Ishikawa (cell line): ENCODE measurements around the gene CCDC73.

Experiments
- CEBPB ChIP-seq: IDR thresholded peaks from 2 replicates; pipeline ENCODE4 v1.6.1; 2012
- CREB1 ChIP-seq: IDR thresholded peaks from 2 replicates; pipeline ENCODE4 v1.6.1; 2012; ENCODE audit warnings: low read depth
- EGR1 ChIP-seq: IDR thresholded peaks from 2 replicates; pipeline ENCODE4 v1.6.1; 2012
- EP300 ChIP-seq: IDR thresholded peaks from 2 replicates; pipeline ENCODE4 v1.6.1; 2012; ENCODE audit warnings: borderline replicate concordance
- FOXM1 ChIP-seq: IDR thresholded peaks from 2 replicates; pipeline ENCODE4 v1.6.1; 2012; ENCODE audit warnings: low read depth, borderline replicate concordance
- NFIC ChIP-seq: IDR thresholded peaks from 2 replicates; pipeline ENCODE4 v1.6.1; 2012
- RAD21 ChIP-seq: IDR thresholded peaks from 2 replicates; pipeline ENCODE4 v1.6.1; 2012; ENCODE audit warnings: low read depth
- TAF1 ChIP-seq: IDR thresholded peaks from 2 replicates; pipeline ENCODE4 v1.6.1; 2012; ENCODE audit warnings: low read depth, mild to moderate bottlenecking
- TCF12 ChIP-seq: IDR thresholded peaks from 2 replicates; pipeline ENCODE4 v1.6.1; 2012; ENCODE audit warnings: low read depth
- TEAD4 ChIP-seq: IDR thresholded peaks from 2 replicates; pipeline ENCODE4 v1.6.1; 2012
- YY1 ChIP-seq: IDR thresholded peaks from 2 replicates; pipeline ENCODE4 v1.6.1; 2012; ENCODE audit warnings: low read depth
- ZBTB7A ChIP-seq: IDR thresholded peaks from 2 replicates; pipeline ENCODE4 v1.6.1; 2012; ENCODE audit warnings: low read depth
- TF ChIP-seq, protein P1 (sequence below): IDR thresholded peaks from 2 replicates; pipeline ENCODE4 v1.6.1; 2012
- TF ChIP-seq, protein P2 (sequence below): IDR thresholded peaks from 2 replicates; pipeline ENCODE4 v1.6.1; 2012; ENCODE audit warnings: low read depth, mild to moderate bottlenecking
- TF ChIP-seq, protein P3 (sequence below): IDR thresholded peaks from 2 replicates; pipeline ENCODE4 v1.6.1; 2012

The CCDC73 gene

DNA sequence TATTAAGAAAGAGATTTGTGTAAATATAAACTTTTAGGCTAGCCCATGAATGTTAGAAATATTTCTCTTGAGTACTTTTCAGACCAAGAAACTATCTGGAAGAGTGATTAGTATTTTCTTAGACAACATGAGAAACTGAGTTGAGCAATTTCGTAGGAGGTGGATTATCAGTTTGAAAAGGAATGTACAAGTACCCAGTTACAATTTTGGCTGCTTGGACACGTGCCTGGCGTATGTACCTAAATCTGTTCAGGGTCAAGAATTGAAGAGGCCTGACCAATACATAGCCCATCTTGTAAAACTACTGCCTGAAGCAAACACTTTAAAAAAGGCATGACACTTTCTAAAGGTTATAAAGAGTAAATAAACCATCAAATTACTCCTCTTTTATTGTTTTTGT lies 71.1 kb downstream of the CCDC73 start:
- TF ChIP-seq EP300 (no peak), YY1 (no peak), EGR1 (no peak), FOXM1 (no peak)
- TF ChIP-seq, protein P1, sequence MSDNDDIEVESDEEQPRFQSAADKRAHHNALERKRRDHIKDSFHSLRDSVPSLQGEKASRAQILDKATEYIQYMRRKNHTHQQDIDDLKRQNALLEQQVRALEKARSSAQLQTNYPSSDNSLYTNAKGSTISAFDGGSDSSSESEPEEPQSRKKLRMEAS = no peak
- TF ChIP-seq, protein P2, sequence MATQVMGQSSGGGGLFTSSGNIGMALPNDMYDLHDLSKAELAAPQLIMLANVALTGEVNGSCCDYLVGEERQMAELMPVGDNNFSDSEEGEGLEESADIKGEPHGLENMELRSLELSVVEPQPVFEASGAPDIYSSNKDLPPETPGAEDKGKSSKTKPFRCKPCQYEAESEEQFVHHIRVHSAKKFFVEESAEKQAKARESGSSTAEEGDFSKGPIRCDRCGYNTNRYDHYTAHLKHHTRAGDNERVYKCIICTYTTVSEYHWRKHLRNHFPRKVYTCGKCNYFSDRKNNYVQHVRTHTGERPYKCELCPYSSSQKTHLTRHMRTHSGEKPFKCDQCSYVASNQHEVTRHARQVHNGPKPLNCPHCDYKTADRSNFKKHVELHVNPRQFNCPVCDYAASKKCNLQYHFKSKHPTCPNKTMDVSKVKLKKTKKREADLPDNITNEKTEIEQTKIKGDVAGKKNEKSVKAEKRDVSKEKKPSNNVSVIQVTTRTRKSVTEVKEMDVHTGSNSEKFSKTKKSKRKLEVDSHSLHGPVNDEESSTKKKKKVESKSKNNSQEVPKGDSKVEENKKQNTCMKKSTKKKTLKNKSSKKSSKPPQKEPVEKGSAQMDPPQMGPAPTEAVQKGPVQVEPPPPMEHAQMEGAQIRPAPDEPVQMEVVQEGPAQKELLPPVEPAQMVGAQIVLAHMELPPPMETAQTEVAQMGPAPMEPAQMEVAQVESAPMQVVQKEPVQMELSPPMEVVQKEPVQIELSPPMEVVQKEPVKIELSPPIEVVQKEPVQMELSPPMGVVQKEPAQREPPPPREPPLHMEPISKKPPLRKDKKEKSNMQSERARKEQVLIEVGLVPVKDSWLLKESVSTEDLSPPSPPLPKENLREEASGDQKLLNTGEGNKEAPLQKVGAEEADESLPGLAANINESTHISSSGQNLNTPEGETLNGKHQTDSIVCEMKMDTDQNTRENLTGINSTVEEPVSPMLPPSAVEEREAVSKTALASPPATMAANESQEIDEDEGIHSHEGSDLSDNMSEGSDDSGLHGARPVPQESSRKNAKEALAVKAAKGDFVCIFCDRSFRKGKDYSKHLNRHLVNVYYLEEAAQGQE = no peak

DNA sequence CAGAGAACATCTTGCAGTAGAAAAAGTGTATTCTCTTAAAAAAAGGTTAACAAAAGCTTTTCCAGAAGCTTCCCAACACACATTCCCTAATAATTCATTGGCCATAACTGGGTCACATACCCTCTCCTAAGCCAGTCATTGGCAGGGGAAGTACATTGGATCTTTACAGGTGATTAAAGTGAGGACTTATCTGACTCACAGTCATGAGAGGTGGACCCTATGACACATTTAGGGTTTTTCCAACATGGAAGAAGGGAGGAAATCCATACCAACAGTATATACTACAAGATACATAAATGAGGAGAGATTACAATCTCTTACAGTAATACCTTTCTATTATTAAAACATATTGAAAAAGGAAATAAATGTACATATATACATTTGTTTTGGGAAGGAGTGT lies 72.2 kb downstream of the CCDC73 start:
- no peak for TF ChIP-seq EGR1
- TF ChIP-seq EP300 = no peak
- TF ChIP-seq TCF12 = no peak
- no peak for TF ChIP-seq CEBPB
- no peak for TF ChIP-seq NFIC
- no peak for TF ChIP-seq YY1
- TF ChIP-seq, protein P3, sequence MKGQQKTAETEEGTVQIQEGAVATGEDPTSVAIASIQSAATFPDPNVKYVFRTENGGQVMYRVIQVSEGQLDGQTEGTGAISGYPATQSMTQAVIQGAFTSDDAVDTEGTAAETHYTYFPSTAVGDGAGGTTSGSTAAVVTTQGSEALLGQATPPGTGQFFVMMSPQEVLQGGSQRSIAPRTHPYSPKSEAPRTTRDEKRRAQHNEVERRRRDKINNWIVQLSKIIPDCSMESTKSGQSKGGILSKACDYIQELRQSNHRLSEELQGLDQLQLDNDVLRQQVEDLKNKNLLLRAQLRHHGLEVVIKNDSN = no peak
- TF ChIP-seq CREB1 = no peak
- no peak for TF ChIP-seq FOXM1

DNA sequence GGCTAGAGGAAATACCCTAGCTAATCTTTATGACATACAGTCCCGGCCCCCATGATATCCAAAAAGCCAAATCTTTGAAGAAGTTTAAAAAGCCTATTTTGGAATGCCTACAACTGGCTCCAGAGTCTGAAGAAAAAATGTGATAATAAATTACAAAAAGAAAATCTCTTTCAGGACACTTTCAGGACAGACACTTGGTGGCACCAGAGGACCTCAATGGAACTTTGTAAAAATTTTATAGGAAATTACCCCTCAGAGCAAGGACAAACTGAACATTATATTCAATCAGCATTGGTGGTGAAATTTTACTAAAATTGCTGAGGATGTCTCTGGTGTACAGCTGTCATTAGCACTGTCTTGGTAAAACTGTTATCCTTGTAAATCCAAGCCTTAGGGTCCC lies 81.0 kb downstream of the CCDC73 start:
- TF ChIP-seq TCF12 = no peak
- peak; percentile 52 for TF ChIP-seq RAD21

DNA sequence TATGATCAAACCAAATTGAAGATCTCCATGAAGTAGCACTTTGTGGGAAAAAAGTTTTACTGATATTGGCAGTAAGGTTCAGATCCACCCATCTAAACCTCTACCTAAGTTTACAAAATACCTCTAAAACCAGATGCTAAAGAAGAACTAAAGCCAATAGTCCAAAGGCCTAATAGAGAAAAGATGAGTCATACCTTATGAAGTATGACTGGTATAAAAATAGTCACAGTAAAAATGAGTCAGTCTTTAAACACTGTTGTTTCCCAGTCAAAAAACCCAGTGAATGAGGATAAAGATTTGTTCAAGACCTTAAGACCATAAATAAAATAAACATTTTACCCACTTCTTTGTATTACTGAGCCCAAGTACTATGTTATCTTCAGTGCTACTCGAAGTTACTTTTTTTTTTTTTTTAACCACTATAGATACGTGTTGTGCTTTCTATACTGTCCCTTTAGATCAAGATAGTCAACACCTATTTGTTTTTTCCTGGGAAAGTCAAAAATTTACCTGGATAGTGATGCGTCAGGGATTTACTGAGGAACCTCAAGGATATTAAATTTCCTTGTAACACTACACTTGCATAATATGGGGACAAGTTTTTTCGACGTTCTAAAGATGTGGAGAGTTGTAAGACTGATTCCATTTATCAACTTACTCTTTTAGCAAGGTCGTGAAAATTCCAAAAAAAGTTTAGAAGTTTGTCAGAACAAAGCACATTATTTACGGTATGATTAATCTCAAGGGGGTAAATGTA lies 87.3 kb downstream of the CCDC73 start:
- no peak for TF ChIP-seq CREB1
- TF ChIP-seq YY1 = no peak
- no peak for TF ChIP-seq RAD21
- no peak for TF ChIP-seq ZBTB7A
- no peak for TF ChIP-seq TEAD4

DNA sequence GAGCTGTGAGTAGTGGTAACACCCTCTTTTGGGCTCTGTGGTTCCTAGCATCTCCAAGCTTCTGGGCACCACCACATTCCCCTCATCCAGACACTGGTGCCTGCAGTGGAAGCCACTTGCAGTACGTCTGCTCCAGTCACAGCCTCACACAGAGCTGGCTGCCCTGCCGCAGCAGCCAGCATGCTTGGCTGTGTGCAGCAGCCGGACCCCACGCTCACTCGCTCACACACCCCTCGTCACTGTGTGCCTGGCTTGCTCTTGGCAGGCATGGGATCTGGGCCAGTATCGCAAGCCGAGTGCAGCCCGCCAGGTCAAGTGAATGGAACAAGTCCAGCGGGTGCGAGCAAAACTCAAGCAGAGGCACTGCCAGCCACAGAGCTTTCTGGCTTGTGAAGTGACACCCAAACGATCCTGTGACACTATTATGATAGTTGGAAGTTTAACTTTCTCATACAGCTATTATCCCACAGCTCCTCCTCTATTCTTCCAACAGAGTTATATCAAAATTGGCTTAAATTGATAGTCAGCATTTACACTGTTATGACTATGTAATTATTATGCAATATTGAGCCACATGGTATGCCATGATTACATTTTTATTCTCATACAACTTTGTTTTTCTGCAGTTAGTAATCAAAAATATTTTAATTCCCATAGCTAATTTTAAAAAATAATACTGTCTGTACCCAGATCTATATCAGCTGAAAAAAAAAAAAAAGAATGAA lies 89.0 kb downstream of the CCDC73 start:
- no peak for TF ChIP-seq TAF1
- no peak for TF ChIP-seq TCF12
- TF ChIP-seq EGR1 = no peak
- TF ChIP-seq TEAD4 = no peak
- no peak for TF ChIP-seq CREB1
- TF ChIP-seq, protein P2 = no peak
- no peak for TF ChIP-seq EP300
- no peak for TF ChIP-seq NFIC

DNA sequence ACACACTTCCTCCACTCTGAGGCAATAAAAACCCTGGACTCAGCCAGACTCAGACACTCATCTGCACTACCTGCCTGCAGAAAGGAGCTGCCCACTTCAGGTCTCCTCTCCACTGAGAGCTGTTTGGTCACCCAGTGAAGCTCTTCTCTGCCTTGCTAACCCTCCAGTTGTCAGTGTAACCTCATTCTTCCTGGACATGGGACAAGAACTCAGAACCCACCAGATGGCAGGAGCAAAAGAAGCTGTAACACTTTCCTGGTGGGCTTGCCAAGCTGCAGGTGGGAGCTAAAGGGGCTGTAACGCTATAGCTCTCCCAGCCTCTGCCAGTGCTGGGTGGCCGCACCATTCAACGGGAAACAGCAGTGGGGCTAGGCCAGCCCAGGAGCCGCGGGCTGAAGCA lies 89.7 kb downstream of the CCDC73 start:
- TF ChIP-seq CREB1 (no peak), RAD21 (no peak), TAF1 (no peak), TCF12 (no peak), EP300 (no peak), EGR1 (no peak), ZBTB7A (no peak), YY1 (no peak), CEBPB (no peak), NFIC (no peak)
- TF ChIP-seq, protein P3 = no peak
- TF ChIP-seq, protein P1 = no peak
